Activated gamma-delta T cell (primary cell): ENCODE data around the gene DDX23.
"Not testable (repeated sequence)": the region's sequence is repeated elsewhere in the genome, so short reads cannot be mapped to it uniquely, and the experiment has no call there.

Experiments
- DNase-seq: peaks from one replicate; lab custom pipeline; 2025; lab: John Stamatoyannopoulos, UW

The DDX23 gene

DNA sequence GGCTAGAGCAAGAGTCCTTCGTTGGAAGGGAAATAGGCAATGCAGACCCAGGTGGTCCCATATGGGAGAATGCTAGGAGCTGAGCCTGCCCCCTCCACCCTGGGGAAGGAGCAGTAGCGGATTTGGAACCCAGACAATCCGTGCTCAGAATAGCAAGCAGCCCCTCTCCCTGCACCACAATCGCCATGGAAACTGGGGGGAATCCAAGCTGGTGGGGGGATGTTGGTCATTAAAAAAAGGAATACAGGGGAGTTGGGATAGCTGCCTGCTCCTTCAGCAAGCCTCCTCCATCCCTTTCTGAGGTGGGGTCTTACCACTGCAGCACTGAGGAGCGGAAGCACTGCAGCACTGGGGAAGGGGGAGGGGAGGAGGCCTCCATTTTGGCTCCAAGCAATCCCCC lies 10.8 kb upstream of the DDX23 start:
- DNase-seq: no peak

GRCh38 chr12:48861111-48861510 lies 9.1 kb upstream of the DDX23 start:
- no peak for DNase-seq

- not testable (repeated sequence) for DNase-seq
Observed at GRCh38 chr12:48860236-48860635, 8.3 kb upstream of the DDX23 start.

GRCh38 chr12:48859607-48860006 lies 7.6 kb upstream of the DDX23 start:
- no peak for DNase-seq

DNA sequence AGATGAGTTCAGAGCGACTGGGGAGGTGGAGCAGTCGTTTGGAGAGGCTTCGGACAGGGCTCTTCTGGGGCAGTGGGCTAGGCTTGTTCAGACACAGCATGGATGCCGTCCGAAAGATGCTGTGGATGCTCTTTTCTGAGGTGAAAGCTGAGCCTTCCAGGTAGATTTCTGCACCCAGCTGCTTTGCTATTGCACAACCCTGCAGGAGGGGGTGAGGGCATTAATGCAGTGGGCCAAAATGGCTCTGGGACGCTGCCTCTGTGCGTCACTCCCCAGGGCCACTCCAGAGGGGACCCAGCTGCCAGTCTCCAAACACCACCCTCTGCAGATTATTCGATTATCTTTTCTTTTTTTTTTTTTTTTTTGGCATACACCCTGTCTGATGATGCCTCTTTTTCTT lies 6.1 kb upstream of the DDX23 start:
- DNase-seq: no peak

DNA sequence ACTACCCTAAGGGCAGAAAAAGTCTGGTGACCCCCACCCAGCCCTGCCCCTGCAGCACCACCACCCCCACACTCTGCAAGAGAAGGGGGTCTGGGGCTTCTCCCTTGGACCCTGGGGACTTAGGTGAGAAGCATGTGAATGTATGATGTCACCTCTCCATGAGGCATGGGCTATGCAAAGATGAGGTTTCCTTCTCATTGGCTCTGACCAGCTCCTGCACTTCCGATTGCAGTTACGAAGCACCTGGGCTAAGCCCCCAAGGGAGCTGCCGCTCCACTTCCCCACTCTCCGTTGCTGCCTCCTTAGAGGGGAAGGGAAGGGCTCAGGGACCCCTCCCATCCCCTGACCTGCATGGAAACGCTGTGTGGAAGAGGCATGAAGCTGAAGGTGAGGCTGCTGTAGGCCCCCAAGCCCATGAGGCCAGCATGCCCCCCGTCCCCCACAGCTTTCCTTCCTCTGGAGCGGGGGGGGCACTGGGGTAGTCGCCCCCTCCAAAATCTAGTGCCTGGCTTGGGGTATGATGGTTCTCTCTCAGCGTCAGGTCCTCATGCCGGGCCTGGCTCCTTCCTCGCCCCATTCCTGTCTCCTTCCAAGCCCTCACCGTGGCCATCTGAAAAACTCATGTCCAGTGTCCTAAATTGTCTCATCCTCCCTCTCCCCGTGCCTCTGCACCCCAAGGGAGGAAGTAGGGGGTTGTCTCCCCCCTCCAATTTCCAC lies 5.5 kb upstream of the DDX23 start:
- no peak for DNase-seq

- no peak for DNase-seq
Observed at GRCh38 chr12:48856379-48856778, 4.4 kb upstream of the DDX23 start.

- DNase-seq: not testable (repeated sequence)
Observed at GRCh38 chr12:48854932-48855331, 3.0 kb upstream of the DDX23 start.

DNA sequence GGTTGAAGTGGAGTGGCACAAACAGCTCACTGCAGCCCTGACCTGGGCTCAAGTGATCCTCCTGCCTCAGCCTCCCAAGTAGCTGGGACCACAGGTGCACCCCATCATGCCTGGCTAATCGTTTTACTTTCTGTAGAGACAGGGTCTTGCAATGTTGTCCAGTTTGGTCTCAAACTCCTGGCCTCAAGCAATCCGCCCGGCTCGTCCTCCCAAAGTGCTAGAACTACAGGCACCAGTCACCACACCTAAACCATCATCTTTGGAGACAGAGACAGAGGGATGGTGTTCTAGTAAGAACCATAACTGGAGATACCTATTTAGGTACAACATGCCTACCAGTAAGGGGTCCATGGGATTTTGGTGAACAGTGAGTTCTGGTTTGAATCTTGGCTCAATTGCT lies 2.5 kb upstream of the DDX23 start:
- DNase-seq: no peak

DNA sequence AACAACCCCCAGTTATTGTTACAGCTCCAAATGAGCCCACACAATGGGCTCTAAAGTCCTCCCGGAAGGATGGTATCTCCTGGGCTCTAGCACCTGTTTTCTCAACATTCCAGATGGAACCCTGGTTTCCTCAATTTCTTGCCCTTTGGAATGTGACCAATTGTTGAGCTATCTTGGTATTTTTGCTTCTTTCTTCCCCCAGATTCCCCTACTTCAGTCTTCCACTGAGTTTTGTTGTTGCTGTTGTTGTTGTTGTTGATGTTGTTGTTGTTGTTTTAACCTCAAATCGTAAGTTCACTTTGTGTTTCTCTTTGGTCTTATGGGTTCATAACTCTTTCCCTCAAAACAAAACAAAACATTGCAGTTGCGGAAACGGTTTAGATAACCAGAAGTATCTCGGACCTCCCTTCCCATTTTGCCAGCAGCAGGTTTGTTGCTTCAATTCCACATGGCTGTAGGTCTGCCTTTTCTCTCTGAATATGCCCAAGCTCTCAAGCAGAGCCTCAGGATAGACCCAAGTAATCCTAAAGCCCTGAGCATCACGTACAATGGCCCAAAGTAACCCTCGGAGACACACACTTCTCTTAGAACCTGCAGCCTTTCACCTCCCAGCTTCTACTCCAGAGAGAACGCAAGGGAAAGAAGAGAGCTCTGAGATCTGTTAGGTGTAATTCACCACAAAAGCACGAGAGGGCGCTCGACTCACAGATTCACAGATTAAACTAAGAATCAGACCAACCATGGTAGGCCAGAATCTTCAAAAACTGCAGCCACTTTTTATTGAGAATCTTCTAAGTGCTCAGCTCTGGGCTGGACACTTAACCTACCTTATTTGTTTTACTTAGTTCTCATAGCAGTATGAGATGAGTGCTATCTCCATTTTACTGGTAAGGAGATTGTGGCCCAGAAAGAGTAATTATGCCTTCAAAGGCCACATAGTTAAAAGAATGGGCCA lies 1.0 kb upstream of the DDX23 start:
- DNase-seq: no peak

- DNase-seq: not testable (repeated sequence)
Observed at GRCh38 chr12:48842021-48842420, 9.9 kb downstream of the DDX23 start.

GRCh38 chr12:48838048-48838447 lies 13.9 kb downstream of the DDX23 start:
- no peak for DNase-seq

- no peak for DNase-seq
Observed at GRCh38 chr12:48832321-48833060, 19.5 kb downstream of the DDX23 start.

GRCh38 chr12:48831257-48831656 lies 20.7 kb downstream of the DDX23 start:
- DNase-seq: no peak

DNA sequence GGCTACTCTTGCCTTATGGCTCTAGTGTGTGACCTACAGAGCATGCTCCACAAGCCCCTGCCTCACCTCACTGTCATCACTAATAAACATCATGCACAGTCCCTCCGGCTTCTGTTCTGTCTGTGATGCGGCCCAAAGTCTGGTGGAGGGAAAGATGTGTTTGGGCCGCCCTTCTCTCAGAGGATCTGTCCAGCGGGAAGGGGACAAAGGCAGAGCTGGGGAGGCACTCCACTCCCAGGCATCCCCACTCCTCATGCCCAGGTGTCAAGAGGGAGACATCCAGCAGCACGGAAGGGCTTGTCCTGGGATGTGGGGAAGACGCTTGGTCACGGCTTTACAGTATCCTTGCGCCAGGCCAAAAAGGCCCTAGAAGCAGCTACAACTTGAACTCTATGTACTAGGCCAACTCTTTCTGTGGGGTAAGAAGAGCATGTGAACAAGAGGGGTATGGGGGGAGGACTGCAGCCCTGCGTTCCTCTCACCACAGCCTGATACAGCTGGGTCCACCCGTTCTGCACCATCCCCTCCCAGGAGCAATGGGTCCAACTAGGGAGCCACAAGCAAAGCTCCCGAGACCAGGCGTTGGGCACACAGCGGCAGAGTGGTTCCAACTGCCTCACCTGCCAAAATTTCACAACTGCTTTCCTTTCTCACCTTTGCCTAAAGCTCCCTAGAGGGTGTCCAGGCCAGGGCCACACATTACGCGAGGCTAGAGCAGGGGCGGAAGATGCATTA lies 23.0 kb downstream of the DDX23 start:
- no peak for DNase-seq

DNA sequence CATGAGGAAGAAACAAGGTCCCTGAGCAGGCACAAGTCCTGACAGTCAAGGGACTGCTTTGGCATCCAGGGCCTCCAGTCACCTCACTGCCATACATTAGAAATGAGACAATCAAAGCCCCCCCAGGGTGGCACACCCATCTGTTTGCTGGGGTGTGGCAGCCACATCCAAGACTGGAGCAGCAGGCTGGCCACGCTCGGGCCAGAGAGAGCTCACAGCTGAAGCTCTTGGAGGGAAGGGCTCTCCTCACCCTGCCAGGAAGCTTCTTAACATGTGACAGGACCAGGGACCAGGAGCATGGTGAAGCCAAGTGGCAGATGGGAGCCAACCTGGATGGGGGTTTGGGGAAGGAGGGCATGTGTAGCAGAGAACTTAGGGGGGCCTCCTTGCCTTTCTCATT lies 23.7 kb downstream of the DDX23 start:
- no peak for DNase-seq

- DNase-seq: no peak
Observed at GRCh38 chr12:48827513-48828096, 24.4 kb downstream of the DDX23 start.

GRCh38 chr12:48827026-48827425 lies 24.9 kb downstream of the DDX23 start:
- DNase-seq: no peak

DNA sequence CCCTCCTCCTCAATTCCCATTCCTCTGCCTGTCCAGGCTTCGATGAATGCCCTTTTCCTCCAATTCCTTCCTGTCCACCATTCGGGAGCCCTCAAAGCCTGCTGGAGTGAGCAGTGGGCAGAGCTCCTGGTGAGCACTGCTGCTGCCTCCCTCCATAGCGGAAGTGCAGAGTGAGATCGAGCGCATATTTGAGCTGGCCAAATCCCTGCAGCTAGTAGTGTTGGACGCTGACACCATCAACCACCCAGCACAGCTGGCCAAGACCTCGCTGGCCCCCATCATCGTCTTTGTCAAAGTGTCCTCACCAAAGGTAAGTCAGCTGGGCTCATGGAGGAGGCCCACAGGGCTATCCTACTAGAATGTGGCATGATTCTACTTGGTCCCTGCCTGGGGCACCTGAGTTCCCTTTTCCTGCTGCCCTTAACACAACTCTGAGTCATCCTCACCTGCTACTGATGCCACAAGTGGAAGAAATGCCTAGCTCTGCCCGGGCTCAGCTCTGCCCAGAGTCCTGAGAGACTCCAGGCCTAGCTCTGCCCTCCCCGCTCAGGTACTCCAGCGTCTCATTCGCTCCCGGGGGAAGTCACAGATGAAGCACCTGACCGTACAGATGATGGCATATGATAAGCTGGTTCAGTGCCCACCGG lies 25.6 kb downstream of the DDX23 start:
- no peak for DNase-seq

DNA sequence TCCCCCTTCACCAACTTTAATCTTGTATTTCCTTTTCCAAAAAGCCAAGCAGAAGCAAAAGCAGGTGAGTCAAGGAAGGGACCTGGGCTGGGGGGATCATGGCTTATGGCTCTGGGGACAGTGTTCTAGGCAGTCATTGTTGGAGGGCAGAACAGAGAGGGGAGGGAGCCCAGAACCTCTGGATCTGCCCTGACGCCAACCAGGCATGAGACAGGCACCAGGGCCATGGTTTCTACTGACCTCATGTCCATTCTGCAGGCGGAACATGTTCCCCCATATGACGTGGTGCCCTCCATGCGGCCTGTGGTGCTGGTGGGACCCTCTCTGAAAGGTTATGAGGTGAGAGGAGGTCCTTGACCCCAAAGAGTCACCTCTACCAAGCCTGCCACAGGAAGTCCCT lies 27.1 kb downstream of the DDX23 start:
- no peak for DNase-seq

DNA sequence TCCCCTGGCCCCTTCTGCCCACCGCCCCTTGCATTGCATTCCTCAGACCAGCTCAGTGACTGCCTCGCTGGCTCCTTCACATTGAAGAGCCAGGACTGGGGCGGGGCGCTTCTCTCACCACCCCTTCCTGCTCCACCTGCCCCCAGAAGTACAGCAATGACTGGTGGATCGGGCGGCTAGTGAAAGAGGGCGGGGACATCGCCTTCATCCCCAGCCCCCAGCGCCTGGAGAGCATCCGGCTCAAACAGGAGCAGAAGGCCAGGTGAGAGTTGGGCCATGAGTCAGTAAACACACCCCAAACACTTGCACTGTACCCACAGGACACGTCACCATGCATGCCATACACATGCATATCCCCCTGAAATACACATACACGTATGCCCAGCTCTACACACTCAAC lies 27.9 kb downstream of the DDX23 start:
- no peak for DNase-seq
